KMS-11 (cell line): ENCODE results near the gene SFXN1.

Experiments
- H2AFZ ChIP-seq: fragments of 200-600 bp; sonication (generic); 2 replicates; pipeline ENCODE4 v1.6.1; 2016; ENCODE audit warnings: antibody characterized with exemption, mixed run types, low read depth
- H3K27ac ChIP-seq: fragments of 200-600 bp; sonication (generic); 2 replicates; pipeline ENCODE4 v1.6.1; 2016; ENCODE audit warnings: mild to moderate bottlenecking, mixed run types
- H3K27me3 ChIP-seq: fragments of 200-600 bp; sonication (generic); 2 replicates; pipeline ENCODE4 v1.6.1; 2017; ENCODE audit warnings: mild to moderate bottlenecking, low read depth, mixed run types, moderate library complexity; ENCODE audit not compliant: insufficient read depth
- H3K36me3 ChIP-seq: fragments of 200-600 bp; sonication (generic); 2 replicates; pipeline ENCODE4 v1.6.1; 2017; ENCODE audit warnings: mild to moderate bottlenecking, mixed run types; ENCODE audit not compliant: insufficient read depth
- H3K4me1 ChIP-seq: fragments of 200-600 bp; sonication (generic); 2 replicates; pipeline ENCODE4 v1.6.1; 2016; ENCODE audit warnings: mild to moderate bottlenecking, low read depth, mixed run types; ENCODE audit not compliant: poor library complexity, severe bottlenecking
- H3K4me2 ChIP-seq: fragments of 200-600 bp; sonication (generic); 2 replicates; pipeline ENCODE4 v1.7.0; 2016; ENCODE audit warnings: mild to moderate bottlenecking, mixed run types
- H3K4me3 ChIP-seq: fragments of 200-600 bp; sonication (generic); IDR thresholded peaks from 2 replicates; pipeline ENCODE4 v1.6.1; 2017; ENCODE audit warnings: low read depth, low read length, mixed read lengths; ENCODE audit not compliant: insufficient read depth
- H3K79me2 ChIP-seq: fragments of 200-600 bp; sonication (generic); 2 replicates; pipeline ENCODE4 v1.6.1; 2016; ENCODE audit warnings: low read depth, mixed run types; ENCODE audit not compliant: insufficient read depth
- H3K9ac ChIP-seq: fragments of 200-600 bp; sonication (generic); 2 replicates; pipeline ENCODE4 v1.6.1; 2016; ENCODE audit warnings: mild to moderate bottlenecking, mixed run types
- H4K20me1 ChIP-seq: fragments of 200-600 bp; sonication (generic); 2 replicates; pipeline ENCODE4 v1.6.1; 2016; ENCODE audit warnings: mild to moderate bottlenecking, mixed run types; ENCODE audit not compliant: insufficient read depth
- TF ChIP-seq, protein P1 (sequence below): fragments of 200-600 bp; sonication (generic); conservative IDR thresholded peaks from 2 replicates; pipeline ENCODE4 v1.6.1; 2017; ENCODE audit warnings: low read depth, mild to moderate bottlenecking, antibody characterized with exemption, low read length, moderate library complexity, mixed read lengths

SFXN1 gene

DNA sequence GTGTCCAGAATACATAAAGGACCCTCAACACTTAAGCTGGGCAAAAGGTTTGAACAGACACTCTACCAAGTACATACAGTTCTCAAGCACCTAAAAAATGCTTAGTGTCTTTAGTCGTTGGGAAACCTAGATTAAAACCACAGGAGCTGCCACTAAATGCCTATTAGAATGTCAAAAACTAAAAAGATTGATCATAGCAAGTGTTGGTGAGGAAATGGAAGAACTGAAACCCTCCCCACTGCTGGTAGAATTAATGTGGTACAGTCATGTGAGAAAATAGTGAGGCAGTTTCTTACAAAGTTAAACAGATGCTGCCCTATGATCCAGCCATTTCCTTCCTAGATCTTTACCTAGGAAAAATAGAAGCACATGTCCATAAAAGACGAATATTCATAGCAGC, 40.6 kb downstream of the SFXN1 start:
- H3K4me1 ChIP-seq, result no peaks in the 10 kb centered on the region
- H3K36me3 ChIP-seq, result no peaks in the 10 kb centered on the region
- TF ChIP-seq, protein P1, sequence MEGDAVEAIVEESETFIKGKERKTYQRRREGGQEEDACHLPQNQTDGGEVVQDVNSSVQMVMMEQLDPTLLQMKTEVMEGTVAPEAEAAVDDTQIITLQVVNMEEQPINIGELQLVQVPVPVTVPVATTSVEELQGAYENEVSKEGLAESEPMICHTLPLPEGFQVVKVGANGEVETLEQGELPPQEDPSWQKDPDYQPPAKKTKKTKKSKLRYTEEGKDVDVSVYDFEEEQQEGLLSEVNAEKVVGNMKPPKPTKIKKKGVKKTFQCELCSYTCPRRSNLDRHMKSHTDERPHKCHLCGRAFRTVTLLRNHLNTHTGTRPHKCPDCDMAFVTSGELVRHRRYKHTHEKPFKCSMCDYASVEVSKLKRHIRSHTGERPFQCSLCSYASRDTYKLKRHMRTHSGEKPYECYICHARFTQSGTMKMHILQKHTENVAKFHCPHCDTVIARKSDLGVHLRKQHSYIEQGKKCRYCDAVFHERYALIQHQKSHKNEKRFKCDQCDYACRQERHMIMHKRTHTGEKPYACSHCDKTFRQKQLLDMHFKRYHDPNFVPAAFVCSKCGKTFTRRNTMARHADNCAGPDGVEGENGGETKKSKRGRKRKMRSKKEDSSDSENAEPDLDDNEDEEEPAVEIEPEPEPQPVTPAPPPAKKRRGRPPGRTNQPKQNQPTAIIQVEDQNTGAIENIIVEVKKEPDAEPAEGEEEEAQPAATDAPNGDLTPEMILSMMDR, result no peak
- no peak overlapping the region for H3K9ac ChIP-seq
- H3K27me3 ChIP-seq, result no peaks in the 10 kb centered on the region
- H3K4me2 ChIP-seq, result no peak overlapping the region
- no peak overlapping the region for H2AFZ ChIP-seq
- H3K4me3 ChIP-seq, result no peak overlapping the region
- H4K20me1 ChIP-seq, result no peaks in the 10 kb centered on the region
- H3K27ac ChIP-seq, result no peak overlapping the region
- H3K79me2 ChIP-seq, result no peaks in the 10 kb centered on the region

DNA sequence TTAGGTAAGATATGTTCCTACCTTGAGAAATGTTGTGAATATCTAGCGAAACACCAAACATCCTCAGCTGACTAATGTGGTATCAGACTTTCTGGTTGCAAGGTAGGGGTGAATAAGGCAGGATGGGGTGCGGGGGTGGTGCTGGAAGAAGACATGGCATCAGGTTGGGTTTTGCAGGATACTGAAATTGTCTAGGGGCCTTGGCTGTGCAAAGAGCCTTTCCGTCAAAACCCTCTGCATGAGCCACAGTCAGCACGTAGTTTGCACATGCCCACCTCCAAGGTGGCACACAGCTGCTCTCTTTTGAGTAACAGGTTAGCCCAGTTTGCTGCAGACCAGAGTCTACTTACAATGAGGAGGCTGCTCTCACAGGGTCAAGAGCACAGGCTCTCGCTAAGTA, 42.0 kb downstream of the SFXN1 start:
- no peaks in the 10 kb centered on the region for H4K20me1 ChIP-seq
- H3K27ac ChIP-seq, result no peak overlapping the region
- H3K36me3 ChIP-seq, result no peaks in the 10 kb centered on the region
- H3K4me2 ChIP-seq, result no peak overlapping the region
- no peaks in the 10 kb centered on the region for H3K4me1 ChIP-seq
- H3K9ac ChIP-seq, result no peak overlapping the region
- no peaks in the 10 kb centered on the region for H3K27me3 ChIP-seq
- TF ChIP-seq, protein P1, result no peak
- H3K79me2 ChIP-seq, result no peaks in the 10 kb centered on the region
- no peak overlapping the region for H2AFZ ChIP-seq
- H3K4me3 ChIP-seq, result no peak overlapping the region

DNA sequence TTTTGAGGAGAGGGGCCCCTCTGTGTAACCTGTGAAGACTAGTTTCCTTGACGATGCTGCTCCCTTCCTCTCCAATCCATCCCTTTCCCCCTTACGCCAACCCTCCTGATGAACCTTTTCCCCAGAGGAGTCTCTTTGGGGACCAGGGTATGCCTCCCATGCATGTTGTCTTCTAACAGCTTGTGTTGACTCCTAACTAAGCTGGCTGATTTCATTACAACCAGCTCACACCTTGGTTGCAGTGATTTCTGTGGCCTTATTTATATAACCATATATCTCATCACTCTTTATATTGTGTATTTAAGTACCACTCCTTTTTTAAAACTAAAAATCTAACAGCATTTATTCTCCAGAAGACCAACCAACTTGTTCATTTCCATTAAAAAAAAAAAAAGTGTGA, 42.5 kb downstream of the SFXN1 start:
- Histone ChIP-seq H2AFZ (no peak overlapping the region), H3K4me1 (no peaks in the 10 kb centered on the region), H3K27ac (no peak overlapping the region), H3K79me2 (no peaks in the 10 kb centered on the region), H3K4me2 (no peak overlapping the region), H3K36me3 (no peaks in the 10 kb centered on the region), H3K4me3 (no peak overlapping the region), H3K27me3 (no peaks in the 10 kb centered on the region), H3K9ac (no peak overlapping the region), H4K20me1 (no peaks in the 10 kb centered on the region)
- TF ChIP-seq, protein P1, result no peak

DNA sequence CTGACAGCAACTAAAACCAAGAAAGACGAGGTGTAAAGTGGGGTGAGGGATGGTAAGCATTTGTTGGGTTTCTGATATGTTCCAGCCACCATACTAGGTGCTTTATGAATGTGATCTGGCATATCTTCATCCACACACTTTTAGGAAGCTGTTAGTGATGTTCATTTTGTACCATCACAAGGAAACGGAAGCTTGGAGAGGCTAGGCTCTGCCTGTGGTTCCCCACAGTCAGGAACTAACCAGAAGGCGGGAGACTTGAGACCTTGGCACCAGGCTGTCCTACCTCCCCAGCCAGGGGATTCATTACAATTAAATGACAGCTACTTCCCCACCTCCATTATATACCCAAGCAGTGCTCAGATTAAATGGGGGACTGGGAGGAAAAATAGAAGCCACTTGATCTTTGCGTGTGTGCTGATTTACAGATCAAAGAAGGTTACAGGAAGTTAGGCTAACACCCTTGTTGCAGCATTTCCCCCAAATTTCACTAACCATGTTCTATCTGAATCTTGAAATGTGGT, 43.0 kb downstream of the SFXN1 start:
- Histone ChIP-seq H3K79me2 (no peaks in the 10 kb centered on the region), H3K36me3 (no peaks in the 10 kb centered on the region), H3K4me1 (no peaks in the 10 kb centered on the region), H3K4me2 (no peak overlapping the region), H3K4me3 (no peak overlapping the region), H3K9ac (no peak overlapping the region), H3K27ac (no peak overlapping the region), H4K20me1 (no peaks in the 10 kb centered on the region), H3K27me3 (no peaks in the 10 kb centered on the region), H2AFZ (no peak overlapping the region)
- TF ChIP-seq, protein P1, result no peak

DNA sequence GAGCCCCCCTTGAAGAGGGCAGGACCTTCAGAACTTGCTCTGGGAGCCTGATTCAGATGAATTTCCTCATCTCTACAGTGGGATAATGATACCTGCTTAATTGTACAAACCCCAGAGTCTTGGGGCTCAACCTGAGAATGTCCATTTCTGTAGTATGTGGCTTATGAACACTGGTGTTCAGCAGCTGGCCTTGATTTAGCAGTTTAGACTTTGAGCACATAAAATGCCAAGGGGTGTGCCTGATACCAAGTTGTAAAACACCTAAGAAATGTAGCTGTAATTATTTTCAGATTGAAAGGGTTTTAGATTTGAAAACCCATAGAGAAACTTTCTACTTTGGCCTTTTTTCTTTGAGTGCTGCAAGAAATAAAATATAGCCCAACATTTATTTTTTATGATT, 44.9 kb downstream of the SFXN1 start:
- H4K20me1 ChIP-seq, result no peaks in the 10 kb centered on the region
- H3K9ac ChIP-seq, result no peak overlapping the region
- no peak overlapping the region for H2AFZ ChIP-seq
- no peak overlapping the region for H3K27ac ChIP-seq
- H3K4me3 ChIP-seq, result no peak overlapping the region
- H3K4me2 ChIP-seq, result no peak overlapping the region
- H3K4me1 ChIP-seq, result no peaks in the 10 kb centered on the region
- H3K27me3 ChIP-seq, result no peaks in the 10 kb centered on the region
- H3K36me3 ChIP-seq, result no peaks in the 10 kb centered on the region
- TF ChIP-seq, protein P1, result no peak
- H3K79me2 ChIP-seq, result no peaks in the 10 kb centered on the region
